ENCODE data around the gene CA9. TPM values are rescaled to one million over a fixed set of nuclear protein-coding genes. Genes with fewer than 3 reads are reported as not detected.
"Not testable (repeated sequence)": the region's sequence is repeated elsewhere in the genome, so short reads cannot be mapped to it uniquely, and the experiment has no call there.

CA9 gene
- total and polyA plus RNA-seq, 8 donors: 1.2 to 670 (median 200) TPM

DNA sequence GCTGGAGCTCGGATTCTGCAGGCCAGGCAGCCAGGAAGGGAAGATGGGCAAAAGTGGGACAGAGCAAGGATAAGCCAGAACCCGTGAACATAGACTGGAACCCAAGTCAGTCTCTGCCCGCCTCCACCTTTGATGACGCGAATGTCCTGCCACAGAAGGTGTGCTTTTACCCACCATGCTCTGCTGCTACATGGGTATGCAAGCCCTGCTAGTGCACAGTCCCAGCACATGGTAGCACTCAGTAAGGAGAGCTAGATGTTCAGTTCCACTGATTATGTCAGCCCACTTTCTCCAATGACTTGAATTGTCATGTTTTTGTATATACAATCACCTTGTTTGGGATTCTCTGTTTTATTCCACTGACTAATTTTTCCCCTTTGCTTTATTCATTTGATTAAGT is 44.1 kb upstream of the CA9 start:
- no peaks in the 10 kb centered on the region for H3K4me1 ChIP-seq
- 84 to 91% (median 88%) methylated on average over 5 of the region's 5 CpGs for WGBS, 5 donors
- TF ChIP-seq POLR2A (IDR thresholded peaks at IDR 0.05): no peak
- TF ChIP-seq, protein P1, sequence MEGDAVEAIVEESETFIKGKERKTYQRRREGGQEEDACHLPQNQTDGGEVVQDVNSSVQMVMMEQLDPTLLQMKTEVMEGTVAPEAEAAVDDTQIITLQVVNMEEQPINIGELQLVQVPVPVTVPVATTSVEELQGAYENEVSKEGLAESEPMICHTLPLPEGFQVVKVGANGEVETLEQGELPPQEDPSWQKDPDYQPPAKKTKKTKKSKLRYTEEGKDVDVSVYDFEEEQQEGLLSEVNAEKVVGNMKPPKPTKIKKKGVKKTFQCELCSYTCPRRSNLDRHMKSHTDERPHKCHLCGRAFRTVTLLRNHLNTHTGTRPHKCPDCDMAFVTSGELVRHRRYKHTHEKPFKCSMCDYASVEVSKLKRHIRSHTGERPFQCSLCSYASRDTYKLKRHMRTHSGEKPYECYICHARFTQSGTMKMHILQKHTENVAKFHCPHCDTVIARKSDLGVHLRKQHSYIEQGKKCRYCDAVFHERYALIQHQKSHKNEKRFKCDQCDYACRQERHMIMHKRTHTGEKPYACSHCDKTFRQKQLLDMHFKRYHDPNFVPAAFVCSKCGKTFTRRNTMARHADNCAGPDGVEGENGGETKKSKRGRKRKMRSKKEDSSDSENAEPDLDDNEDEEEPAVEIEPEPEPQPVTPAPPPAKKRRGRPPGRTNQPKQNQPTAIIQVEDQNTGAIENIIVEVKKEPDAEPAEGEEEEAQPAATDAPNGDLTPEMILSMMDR (IDR thresholded peaks at IDR 0.05): no peak
- TF ChIP-seq EP300 (IDR thresholded peaks at IDR 0.05): no peak
- TF ChIP-seq POLR2AphosphoS5 (IDR thresholded peaks at IDR 0.05): no peak
- no peak overlapping the region for H3K27ac ChIP-seq
- no peak for DNase-seq
- intact Hi-C loops (cut with DNase I; ENCODE audit: low total_unique reads): loop anchor here (10.0 kb wide), 1 partner anchor 65 kb away; a partner anchor contains a TSS
- H3K36me3 ChIP-seq: no peaks in the 10 kb centered on the region
- H3K4me3 ChIP-seq: no peak overlapping the region
- H3K9me3 ChIP-seq: no peaks in the 10 kb centered on the region
- no peaks in the 10 kb centered on the region for H3K27me3 ChIP-seq

DNA sequence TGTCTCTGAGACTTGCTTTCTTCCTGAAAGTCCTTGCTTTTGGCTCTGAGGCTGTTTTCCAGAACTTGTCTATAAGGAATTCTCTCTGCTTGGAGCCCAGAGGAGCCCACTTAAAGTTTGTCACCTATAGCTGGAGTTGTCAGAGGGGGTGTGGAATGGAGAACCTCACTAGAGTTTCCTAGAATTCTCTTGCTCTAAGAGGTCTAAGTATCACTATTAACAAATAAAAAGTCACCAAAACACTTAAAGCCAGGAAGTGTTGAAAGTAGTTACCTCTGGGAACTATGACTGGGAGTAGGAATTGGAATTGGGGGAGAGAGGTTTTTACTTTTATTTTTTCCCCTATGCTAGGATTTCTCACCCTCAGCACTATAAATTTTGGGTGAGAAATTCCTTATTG is 38.0 kb upstream of the CA9 start:
- H3K4me1 ChIP-seq: peaks cover 0 to 5% (median 0%) of the 10 kb centered on the region in 4 donors
- H3K27ac ChIP-seq: peak overlapping the region in 1 of 5 donors; percentile 1
- intact Hi-C loops (cut with DNase I; ENCODE audit: low total_unique reads): no loop called here
- no peak for DNase-seq
- no peaks in the 10 kb centered on the region for H3K9me3 ChIP-seq
- no peaks in the 10 kb centered on the region for H3K27me3 ChIP-seq
- no peak overlapping the region for H3K4me3 ChIP-seq
- peaks cover 0 to 5% (median 2%) of the 10 kb centered on the region in 4 donors for H3K36me3 ChIP-seq
- TF ChIP-seq EP300 (IDR thresholded peaks at IDR 0.05) (no peak), POLR2A (IDR thresholded peaks at IDR 0.05) (no peak), POLR2AphosphoS5 (IDR thresholded peaks at IDR 0.05) (no peak)

DNA sequence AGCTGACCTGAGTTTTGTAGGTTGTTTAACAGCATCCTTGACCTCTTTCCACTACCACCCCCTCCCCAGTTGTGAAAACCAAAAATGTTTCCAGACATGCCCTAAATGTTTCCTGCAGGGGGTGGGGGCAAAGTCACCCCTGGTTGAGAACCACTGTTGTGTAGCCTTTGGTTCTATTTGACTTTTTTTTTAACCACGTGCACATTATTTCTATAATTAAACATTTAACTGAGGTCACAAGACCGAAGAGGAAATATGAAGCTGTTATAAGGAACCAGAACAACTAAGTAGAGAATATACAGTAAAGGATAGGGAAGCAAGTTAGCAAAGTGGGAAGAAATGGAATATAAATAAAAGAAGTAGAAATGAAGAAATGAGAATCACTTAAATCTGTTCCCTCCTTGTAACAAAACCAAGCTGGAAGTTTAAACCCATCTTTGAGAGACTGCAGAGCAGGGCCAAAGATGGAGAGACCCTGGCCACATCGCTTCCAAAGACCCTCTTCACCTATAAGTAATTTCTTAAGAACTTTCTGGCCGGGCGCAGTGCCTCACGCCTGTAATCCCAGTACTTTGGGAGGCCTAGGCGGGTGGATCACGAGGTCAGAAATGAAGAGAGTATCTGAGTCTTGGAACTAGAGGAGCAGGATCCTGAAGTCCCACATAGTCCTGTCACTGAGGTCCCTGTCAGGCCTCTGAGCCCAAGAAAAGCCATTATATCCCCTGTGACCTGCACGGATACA is 37.4 kb upstream of the CA9 start:
- DNase-seq: no peak
- Histone ChIP-seq H3K36me3 (peaks cover 0 to 7% (median 5%) of the 10 kb centered on the region in 4 donors), H3K27ac (peak overlapping the region in 3 of 5 donors; percentile 3 to 12 (median 10)), H3K4me3 (no peak overlapping the region), H3K9me3 (no peaks in the 10 kb centered on the region), H3K4me1 (peaks cover 0 to 5% (median 0%) of the 10 kb centered on the region in 4 donors), H3K27me3 (no peaks in the 10 kb centered on the region)
- no peak for TF ChIP-seq POLR2A (IDR thresholded peaks at IDR 0.05)
- TF ChIP-seq EP300 (IDR thresholded peaks at IDR 0.05): no peak
- TF ChIP-seq, protein P1 (IDR thresholded peaks at IDR 0.05): no peak
- no peak for TF ChIP-seq POLR2AphosphoS5 (IDR thresholded peaks at IDR 0.05)
- intact Hi-C loops (cut with DNase I; ENCODE audit: low total_unique reads): no loop called here
- WGBS, 5 donors: 69 to 81% (median 74%) methylated on average over 7 to 9 of the region's 9 CpGs

DNA sequence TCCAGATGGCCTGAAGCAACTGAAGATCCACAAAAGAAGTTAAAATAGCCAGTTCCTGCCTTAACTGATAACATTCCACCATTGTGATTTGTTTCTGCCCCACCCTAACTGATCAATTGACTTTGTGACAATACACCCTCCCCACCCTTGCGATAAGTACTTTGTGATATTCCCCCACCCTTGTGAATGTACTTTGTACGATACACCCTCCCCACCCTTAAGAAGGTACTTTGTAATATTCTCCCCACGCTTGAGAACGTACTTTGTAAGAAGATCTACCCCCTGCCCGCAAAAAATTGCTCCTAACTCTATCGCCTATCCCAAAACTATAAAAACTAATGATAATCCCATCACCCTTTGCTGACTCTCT is 36.9 kb upstream of the CA9 start:
- H3K4me3 ChIP-seq; H3K9me3 ChIP-seq; DNase-seq; intact Hi-C loops (cut with DNase I; ENCODE audit: low total_unique reads); H3K36me3 ChIP-seq; H3K4me1 ChIP-seq; H3K27me3 ChIP-seq: not testable (repeated sequence)
- WGBS, 5 donors: 92 to 96% (median 94%) methylated on average over 6 of the region's 6 CpGs
- H3K27ac ChIP-seq: peak overlapping the region in 3 of 5 donors; percentile 3 to 12 (median 10)

DNA sequence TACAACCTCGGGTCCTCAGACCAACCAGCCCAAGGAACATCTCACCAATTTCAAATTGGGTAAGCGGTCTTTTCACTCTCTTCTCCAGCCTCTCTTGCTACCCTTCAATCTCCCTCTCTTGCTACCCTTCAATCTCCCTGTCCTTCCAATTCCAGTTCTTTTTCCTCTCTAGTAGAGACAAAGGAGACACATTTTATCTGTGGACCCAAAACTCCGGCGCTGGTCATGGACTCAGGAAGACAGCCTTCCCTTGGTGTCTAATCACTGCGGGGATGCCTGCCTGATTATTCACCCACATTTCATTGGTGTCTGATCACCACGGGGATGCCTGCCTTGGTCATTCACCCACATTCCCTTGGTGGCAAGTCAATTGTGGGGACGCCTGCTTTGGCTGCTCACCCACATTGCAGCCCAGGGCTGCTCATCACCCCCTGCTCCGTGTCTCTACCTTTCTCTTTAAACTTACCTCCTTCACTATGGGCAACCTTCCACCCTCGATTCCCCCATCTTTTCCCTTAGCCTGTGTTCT is 36.2 kb upstream of the CA9 start:
- WGBS, 5 donors: 88 to 97% (median 95%) methylated on average over 9 of the region's 9 CpGs
- intact Hi-C loops (cut with DNase I; ENCODE audit: low total_unique reads); H3K36me3 ChIP-seq; H3K27me3 ChIP-seq; H3K9me3 ChIP-seq; H3K4me1 ChIP-seq; H3K4me3 ChIP-seq; DNase-seq; H3K27ac ChIP-seq: not testable (repeated sequence)

DNA sequence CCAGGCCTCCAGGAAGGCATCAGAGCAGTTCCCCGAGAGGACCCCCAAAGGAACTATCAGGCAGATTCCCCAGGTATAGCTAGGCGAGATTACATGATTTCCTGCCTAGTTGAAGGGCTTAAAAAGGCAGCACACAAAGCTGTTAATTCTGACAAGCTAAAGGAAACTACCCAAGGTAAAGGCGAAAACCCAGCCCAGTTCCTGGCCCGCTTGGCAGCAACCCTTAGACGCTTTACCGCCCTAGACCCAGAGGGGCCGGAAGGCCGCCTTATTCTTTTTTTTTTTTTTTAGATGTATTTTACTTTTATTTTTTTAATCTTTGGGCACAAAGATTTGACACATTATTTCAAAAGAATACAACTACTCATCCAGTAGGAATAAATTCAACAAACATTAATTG is 35.0 kb upstream of the CA9 start:
- WGBS, 5 donors: 66 to 86% (median 73%) methylated on average over 6 to 7 of the region's 8 CpGs
- H3K4me1 ChIP-seq; H3K36me3 ChIP-seq; H3K27ac ChIP-seq; intact Hi-C loops (cut with DNase I; ENCODE audit: low total_unique reads); H3K4me3 ChIP-seq; H3K27me3 ChIP-seq; H3K9me3 ChIP-seq; DNase-seq: not testable (repeated sequence)

DNA sequence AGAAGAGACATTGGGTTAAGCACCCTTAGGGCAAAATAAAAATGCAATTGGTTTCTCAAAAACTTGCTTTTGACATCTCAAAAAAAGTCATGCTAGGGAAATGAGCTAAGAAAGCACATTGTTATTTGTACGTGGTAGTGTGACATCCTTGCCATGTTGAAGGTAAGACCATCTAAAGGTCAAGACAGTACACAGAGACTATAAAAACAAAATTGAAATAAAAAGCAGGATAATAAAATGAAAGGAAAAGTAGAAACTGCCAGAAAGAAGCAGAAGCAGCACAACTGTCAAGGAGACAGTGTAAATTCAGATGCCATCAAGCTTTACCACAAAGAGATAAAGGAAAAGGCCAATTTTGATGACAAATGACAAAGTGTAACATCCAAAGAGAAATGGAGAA is 34.5 kb upstream of the CA9 start:
- H3K27me3 ChIP-seq; H3K4me1 ChIP-seq; H3K9me3 ChIP-seq; DNase-seq; H3K36me3 ChIP-seq; intact Hi-C loops (cut with DNase I; ENCODE audit: low total_unique reads); H3K4me3 ChIP-seq: not testable (repeated sequence)
- H3K27ac ChIP-seq: peak overlapping the region in 1 of 5 donors; percentile 2
- 61 to 73% (median 65%) methylated on average over 1 of the region's 1 CpG for WGBS, 5 donors
